GM12873 (cell line): ENCODE measurements around the gene RAB28.

Experiments used
- TF ChIP-seq, protein P1 (sequence below): IDR thresholded peaks from 2 replicates; pipeline ENCODE4 v1.5.1; 2012; ENCODE audit warnings: low read depth, mild to moderate bottlenecking, moderate library complexity, low read length, control low read depth; ENCODE audit not compliant: insufficient read depth; ENCODE audit errors: missing control alignments

The RAB28 gene

DNA sequence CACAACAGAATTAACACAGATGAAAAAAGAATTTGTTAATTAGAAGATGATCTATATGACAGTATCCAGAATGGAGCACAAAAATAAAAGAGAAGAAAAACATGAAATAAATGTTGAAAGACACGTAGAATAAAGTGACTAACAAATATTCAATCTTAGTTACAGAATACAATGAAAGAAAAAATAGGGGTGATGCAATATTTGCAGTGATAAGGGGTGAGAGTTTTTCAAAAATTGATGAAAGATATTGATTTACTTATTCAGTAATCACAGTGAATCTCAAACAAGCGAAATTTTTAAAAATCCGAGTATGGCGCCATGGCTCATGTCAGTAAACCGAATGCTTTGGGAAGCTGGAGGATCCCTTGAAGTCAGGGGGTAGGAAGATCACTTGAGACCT lies 20.2 kb upstream of the RAB28 start:
- TF ChIP-seq, protein P1, sequence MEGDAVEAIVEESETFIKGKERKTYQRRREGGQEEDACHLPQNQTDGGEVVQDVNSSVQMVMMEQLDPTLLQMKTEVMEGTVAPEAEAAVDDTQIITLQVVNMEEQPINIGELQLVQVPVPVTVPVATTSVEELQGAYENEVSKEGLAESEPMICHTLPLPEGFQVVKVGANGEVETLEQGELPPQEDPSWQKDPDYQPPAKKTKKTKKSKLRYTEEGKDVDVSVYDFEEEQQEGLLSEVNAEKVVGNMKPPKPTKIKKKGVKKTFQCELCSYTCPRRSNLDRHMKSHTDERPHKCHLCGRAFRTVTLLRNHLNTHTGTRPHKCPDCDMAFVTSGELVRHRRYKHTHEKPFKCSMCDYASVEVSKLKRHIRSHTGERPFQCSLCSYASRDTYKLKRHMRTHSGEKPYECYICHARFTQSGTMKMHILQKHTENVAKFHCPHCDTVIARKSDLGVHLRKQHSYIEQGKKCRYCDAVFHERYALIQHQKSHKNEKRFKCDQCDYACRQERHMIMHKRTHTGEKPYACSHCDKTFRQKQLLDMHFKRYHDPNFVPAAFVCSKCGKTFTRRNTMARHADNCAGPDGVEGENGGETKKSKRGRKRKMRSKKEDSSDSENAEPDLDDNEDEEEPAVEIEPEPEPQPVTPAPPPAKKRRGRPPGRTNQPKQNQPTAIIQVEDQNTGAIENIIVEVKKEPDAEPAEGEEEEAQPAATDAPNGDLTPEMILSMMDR: no peak

DNA sequence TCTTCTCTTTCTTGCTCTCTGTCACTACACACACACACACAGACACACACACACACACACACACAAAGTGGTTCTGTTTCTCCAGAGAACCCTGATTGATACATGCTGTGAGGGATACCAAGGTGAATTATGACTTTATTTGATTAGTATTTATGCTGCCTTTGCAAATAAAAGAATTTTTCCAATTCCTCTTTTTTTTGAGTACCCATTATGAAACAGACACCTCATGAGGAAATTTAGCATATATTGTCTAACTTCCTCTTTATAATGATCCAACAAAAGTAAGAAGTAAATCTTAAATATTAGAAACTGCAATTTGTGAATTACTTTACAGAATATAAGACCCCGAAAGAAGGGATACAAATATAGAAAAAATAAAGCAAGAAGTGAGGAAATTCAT lies 14.3 kb upstream of the RAB28 start:
- TF ChIP-seq, protein P1: no peak

DNA sequence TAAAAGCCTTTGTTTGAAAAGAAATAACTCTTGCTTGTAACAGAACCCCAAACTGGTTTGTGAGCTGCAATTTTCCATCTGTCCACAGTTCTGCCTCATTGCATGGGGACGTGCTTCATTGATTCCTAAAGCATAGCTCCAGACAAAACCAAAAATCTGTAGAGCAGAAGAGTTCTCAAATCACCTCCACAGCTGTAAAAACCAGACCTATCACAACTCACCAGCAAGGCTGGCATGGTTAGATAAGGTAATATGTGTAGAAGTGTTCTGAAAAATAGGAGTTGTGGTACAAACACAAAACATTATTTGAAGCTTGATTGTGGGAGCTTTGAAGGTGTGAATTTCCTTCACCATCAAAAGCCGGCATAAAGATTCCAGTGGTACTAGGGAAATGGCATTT lies 12.5 kb upstream of the RAB28 start:
- TF ChIP-seq, protein P1: no peak

DNA sequence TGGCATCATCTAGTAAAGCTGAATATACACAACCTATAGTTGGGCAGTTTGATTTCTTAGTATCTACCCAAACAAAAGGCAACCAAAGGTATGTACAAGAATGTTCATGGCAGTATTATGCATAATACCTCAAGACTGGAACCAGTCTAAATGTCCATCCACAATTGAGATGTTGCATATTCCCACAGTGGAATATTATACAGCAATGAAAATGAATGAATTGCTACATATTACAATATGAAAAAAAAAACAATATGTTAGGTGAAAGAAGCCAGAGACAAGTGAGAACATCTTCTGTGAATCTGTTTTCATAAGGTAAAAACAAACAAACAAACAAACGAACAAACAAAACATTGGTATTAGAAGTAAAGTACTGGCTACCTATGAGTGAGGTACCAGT lies 11.6 kb upstream of the RAB28 start:
- TF ChIP-seq, protein P1: no peak

DNA sequence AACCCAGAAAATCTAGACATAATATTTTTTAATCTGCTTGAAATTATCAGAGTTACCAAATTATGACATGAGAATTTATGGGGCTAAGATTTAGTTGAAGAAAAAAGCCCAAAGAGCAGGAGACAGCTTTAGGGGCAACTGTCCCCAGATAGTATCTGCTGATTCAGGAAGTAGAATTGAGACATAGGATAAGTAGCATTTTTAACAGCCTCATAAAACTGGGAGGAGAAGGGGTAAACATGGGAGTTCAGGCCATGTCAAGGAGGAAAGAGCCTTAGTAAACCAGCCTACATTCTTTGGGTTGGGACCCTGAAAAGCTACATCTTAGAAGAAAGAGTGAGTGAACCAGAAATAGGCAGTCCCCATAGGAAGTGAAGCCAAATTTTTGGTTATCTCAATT lies 9.7 kb upstream of the RAB28 start:
- TF ChIP-seq, protein P1: no peak

DNA sequence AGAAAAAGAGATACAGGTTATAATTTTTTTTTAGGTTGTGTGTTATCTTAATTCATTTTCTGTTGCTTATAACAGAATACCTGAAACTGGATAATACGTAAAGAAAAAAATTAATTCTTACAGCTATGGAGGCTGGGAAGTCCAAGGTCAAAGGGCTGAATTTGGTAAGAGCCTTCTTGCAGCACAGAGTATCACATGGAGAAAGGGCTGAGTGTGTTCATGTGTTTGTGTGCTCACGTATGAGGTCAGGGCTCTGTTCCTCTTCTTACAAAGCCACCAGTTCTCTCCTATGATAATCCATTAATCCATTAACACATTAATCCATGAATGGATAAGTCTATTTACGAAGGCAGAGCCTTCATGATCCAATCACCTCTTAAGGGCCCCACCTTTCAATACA lies 8.6 kb upstream of the RAB28 start:
- TF ChIP-seq, protein P1: no peak

DNA sequence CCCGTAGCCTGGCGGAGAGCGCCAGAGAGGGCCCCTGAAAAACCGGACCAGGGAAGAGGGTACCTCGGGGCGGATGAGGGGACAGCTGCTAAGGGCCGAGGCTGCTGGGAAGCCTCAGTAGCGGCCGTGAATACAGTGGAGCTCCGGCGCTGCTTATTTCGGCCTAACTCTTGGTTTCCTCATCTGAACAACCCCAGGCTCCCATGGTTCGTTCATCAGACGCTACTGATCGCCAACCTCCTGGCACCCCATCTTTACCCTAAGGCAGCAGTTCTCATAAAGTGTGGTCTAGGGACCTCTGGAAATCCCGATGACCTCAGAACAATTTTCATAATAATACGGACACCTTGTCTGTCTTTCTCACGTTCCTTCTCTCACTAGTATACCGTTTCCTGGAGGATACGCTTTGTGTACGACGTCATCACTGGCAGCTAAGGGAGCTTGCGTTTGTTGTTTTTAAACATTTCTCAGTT lies 645 bp upstream of the RAB28 start:
- TF ChIP-seq, protein P1: no peak
